ENCODE data around the gene PLPP6.

The PLPP6 gene

DNA sequence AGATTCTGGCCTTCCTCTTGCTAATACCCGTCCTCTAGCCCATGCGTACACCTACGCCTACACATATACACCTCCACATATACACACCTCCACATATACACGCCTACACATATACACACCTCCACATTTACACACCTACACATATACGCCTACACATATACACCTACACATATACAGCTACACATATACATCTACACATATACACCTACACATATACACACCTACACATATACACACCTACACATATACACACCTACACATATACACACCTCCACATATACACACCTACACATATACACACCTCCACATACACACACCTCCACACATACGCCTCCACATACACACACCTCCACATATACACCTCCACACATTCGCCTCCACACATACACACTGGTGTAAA lies 51.8 kb downstream of the PLPP6 start:
- H3K36me3 ChIP-seq (ENCODE audit: control insufficient read depth in 1 of 2, insufficient read depth in 2 of 2, low read length in 2 of 2), result peaks cover 29 to 80% of the 10 kb centered on the region in 2 donors
- no peak overlapping the region for H3K9ac ChIP-seq (ENCODE audit: low read depth in 1 of 2, low read length in 2 of 2)
- no peak overlapping the region for H3K4me3 ChIP-seq (ENCODE audit: low read depth in 1 of 2, low read length in 2 of 2)
- H3K9me3 ChIP-seq (ENCODE audit: control insufficient read depth in 1 of 2, low read length in 2 of 2), result no peaks in the 10 kb centered on the region
- no peak overlapping the region for H3K27ac ChIP-seq (ENCODE audit: low read depth, low read length)
- no peaks in the 10 kb centered on the region for H3K27me3 ChIP-seq (ENCODE audit: control insufficient read depth in 1 of 2, insufficient read depth in 2 of 2, low read length in 2 of 2)
- no peaks in the 10 kb centered on the region for H3K4me1 ChIP-seq (ENCODE audit: control insufficient read depth in 1 of 2, insufficient read depth in 2 of 2, low read length in 2 of 2)

DNA sequence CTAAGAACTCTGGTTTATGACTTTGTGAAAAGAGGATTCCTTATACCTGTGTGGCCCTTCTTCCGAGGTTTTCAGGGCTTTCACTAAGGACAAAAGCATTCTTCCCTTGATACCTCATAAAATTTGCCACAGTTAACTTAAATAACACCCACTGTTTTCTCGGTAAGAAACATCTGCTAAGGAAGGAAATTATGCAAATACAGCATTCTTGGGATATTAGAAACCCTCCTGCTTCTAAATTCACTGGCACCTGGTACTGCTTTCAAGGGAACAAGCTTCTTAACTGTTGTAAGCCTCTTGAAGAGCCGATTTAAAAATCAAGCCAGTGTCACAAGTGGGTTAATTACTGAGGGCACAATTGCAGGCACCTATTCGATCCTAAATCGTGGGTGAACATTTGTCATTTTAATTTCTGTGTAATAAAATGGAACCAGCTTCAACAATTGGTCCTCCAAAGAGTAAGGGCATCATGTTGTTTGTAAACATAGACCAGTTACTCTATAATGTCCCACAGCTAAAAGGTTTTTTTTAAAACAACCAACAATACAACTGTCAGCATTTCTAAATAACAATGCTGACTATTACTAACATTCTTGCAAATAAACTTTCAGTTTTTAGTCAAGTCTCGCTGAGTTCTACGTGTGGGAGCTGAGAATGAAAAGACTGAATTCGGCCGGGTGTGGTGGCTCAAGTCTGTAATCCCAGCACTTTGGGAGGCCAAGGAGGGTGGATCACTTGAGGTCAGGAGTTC lies 52.3 kb downstream of the PLPP6 start:
- Histone ChIP-seq H3K4me3 (ENCODE audit: low read depth in 1 of 2, low read length in 2 of 2) (no peak overlapping the region), H3K27me3 (ENCODE audit: control insufficient read depth in 1 of 2, insufficient read depth in 2 of 2, low read length in 2 of 2) (no peaks in the 10 kb centered on the region), H3K4me1 (ENCODE audit: control insufficient read depth in 1 of 2, insufficient read depth in 2 of 2, low read length in 2 of 2) (no peaks in the 10 kb centered on the region), H3K27ac (ENCODE audit: low read depth, low read length) (no peak overlapping the region), H3K36me3 (ENCODE audit: control insufficient read depth in 1 of 2, insufficient read depth in 2 of 2, low read length in 2 of 2) (peaks cover 29 to 82% of the 10 kb centered on the region in 2 donors), H3K9me3 (ENCODE audit: control insufficient read depth in 1 of 2, low read length in 2 of 2) (no peaks in the 10 kb centered on the region), H3K9ac (ENCODE audit: low read depth in 1 of 2, low read length in 2 of 2) (no peak overlapping the region)
